Pancreas (tissue), 10 donors: Measurements from ENCODE around the gene DNAH1. TPM values are rescaled to one million over a fixed set of nuclear protein-coding genes. Genes with fewer than 3 reads are reported as not detected.

Experiments used
- ATAC-seq, 4 donors: fragments of 200-7000 bp; cut with Tn5 transposase; one replicate each; pipeline versions ENCODE4 v1.8.0 to v1.9.1; 2020; ENCODE audit warnings: mild to moderate bottlenecking in 4 of 4, moderate library complexity in 4 of 4
- DNase-seq, 6 donors: peaks; one replicate each; pipeline ENCODE4 v3.0.0-alpha.2; 2020
- FAIRE-seq: peaks from 2 replicates; lab custom pipeline; 2012; peaks lifted over from hg19 to GRCh38; lab: Jason Lieb, UNC
- H3K27ac ChIP-seq, 4 donors: fragments of 200-600 bp; sonication (generic); 1 replicate in 3 of 4; 2 replicates in 1 of 4; pipeline versions ENCODE4 v1.5.0 to v1.8.0; 2020
- H3K27me3 ChIP-seq, 4 donors: fragments of 200-600 bp; one replicate each; pipeline ENCODE4 v1.8.0; 2021
- H3K36me3 ChIP-seq, 3 donors: fragments of 200-600 bp; sonication (generic) in 1 of 3; one replicate each; pipeline versions ENCODE4 v1.5.0 to v1.8.0; 2020 to 2021
- H3K4me1 ChIP-seq, 3 donors: fragments of 200-600 bp; one replicate each; pipeline ENCODE4 v1.8.0; 2021
- H3K4me3 ChIP-seq, 4 donors: fragments of 200-600 bp; sonication (generic) in 2 of 4; one replicate each; pipeline versions ENCODE4 v1.5.0 to v1.8.0; 2020 to 2021
- H3K9me3 ChIP-seq, 4 donors: fragments of 200-600 bp; one replicate each; pipeline ENCODE4 v1.8.0; 2021
- WGBS, 2 donors: extraction: QIAGEN DNeasy Blood & Tissue Kit; methylation state at CpG; one replicate each; pipeline ENCODE4 v1.1.7; 2013; 5-methylcytosine and 5-hydroxymethylcytosine counted together
- intact Hi-C, 3 donors: fragments of 100-400 bp; cut with DNase I; formaldehyde crosslinking; loops; one replicate each; pipeline versions ENCODE4 v1.11.1 to v1.14.2; 2022
- polyA plus RNA-seq, 2 donors: library from polyadenylated mRNA; stranded (reverse); fragments of 200-250 nt; gene quantifications; one replicate each; pipeline ENCODE4 v1.2.3, GENCODE V29; 2013
- total RNA-seq, 6 donors: library from RNA; stranded (reverse); fragmentation: NEBNext Ultra II Directional in 4 of 6; extraction: Animal tissue kit (Norgen Biotek cat#: 25700) in 4 of 6; gene quantifications; one replicate each; pipeline versions ENCODE4 v1.2.1 to v1.2.4, GENCODE V29; 2021 to 2023
- TF ChIP-seq, protein P1 (sequence below), 4 donors: fragments of 200-600 bp; sonication (generic) in 3 of 4; IDR thresholded peaks; one replicate each; pipeline versions ENCODE4 v1.5.0 to v1.8.0; 2021; ENCODE audit warnings: antibody characterized with exemption in 4 of 4
- donor health status: healthy with polysubstance abuse.
- donor health status: DM: no; HTN: no; CAD: no; lungs with moderate emphysema.
- donor health status: DM: no; HTN: no; CAD: no.
- donor health status: control.
- donor health status: control.
- donor health status: Bipolar disorder and iron deficiency.
- donor health status: DM: yes; HTN: yes; CAD: no.
- donor health status: DM: no; HTN: no; CAD: no.
- donor health status: DM: no; HTN: no; CAD: no.
- donor health status: DM: yes; HTN: yes; CAD: no.

The DNAH1 gene
- total and polyA plus RNA-seq, 8 donors: 2.9 to 11.4 (median 4.6) TPM

DNA sequence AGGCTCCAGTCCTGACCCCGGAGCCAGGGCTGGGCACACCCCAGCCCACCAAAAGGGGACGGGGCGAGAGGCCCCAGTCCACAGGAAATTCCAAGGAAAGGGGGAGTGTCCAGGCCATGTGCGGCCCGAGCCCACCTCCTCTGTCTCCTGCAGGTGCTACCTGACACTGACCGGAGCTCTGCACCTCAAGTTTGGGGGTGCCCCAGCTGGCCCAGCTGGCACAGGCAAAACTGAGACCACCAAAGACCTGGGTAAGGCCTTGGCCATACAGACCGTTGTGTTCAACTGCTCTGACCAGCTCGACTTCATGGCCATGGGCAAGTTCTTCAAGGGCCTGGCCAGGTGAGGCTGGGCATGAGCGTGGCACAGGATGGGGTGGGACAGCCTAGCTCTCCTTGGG lies 44.9 kb downstream of the DNAH1 start:
- DNase-seq: peak in 2 of 6 donors; percentile 8 to 52
- Histone ChIP-seq H3K27ac (no peak overlapping the region), H3K27me3 (no peaks in the 10 kb centered on the region), H3K4me3 (no peak overlapping the region), H3K9me3 (no peaks in the 10 kb centered on the region), H3K4me1 (no peaks in the 10 kb centered on the region), H3K36me3 (no peaks in the 10 kb centered on the region)
- 93 to 95% methylated on average over 9 of the region's 9 CpGs for WGBS, 2 donors
- TF ChIP-seq, protein P1, sequence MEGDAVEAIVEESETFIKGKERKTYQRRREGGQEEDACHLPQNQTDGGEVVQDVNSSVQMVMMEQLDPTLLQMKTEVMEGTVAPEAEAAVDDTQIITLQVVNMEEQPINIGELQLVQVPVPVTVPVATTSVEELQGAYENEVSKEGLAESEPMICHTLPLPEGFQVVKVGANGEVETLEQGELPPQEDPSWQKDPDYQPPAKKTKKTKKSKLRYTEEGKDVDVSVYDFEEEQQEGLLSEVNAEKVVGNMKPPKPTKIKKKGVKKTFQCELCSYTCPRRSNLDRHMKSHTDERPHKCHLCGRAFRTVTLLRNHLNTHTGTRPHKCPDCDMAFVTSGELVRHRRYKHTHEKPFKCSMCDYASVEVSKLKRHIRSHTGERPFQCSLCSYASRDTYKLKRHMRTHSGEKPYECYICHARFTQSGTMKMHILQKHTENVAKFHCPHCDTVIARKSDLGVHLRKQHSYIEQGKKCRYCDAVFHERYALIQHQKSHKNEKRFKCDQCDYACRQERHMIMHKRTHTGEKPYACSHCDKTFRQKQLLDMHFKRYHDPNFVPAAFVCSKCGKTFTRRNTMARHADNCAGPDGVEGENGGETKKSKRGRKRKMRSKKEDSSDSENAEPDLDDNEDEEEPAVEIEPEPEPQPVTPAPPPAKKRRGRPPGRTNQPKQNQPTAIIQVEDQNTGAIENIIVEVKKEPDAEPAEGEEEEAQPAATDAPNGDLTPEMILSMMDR (IDR thresholded peaks at IDR 0.05): no peak
- ATAC-seq: no peak
- no peak for FAIRE-seq
- intact Hi-C loops: no loop called here

DNA sequence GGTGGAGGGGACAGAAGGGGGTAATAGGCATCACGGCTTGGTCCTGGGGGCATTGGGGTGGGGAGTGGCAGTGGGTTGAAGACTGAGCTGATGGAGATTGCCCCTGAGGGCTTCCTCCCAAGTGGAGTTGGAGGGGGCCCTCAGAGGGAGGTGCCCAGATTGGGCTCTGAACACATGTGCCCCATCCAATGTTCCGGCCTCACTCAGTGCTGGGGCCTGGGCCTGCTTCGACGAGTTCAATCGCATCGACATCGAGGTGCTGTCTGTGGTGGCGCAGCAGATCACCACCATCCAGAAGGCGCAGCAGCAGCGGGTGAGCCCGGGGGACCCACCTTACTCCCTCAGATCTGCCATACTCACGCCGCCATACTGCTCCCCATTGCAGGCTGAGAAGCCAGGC lies 45.3 kb downstream of the DNAH1 start:
- intact Hi-C loops: no loop called here
- TF ChIP-seq, protein P1 (IDR thresholded peaks at IDR 0.05): no peak
- FAIRE-seq: no peak
- no peak overlapping the region for H3K27ac ChIP-seq
- H3K27me3 ChIP-seq: no peaks in the 10 kb centered on the region
- peak in 1 of 6 donors; percentile 6 for DNase-seq
- H3K4me1 ChIP-seq: no peaks in the 10 kb centered on the region
- no peaks in the 10 kb centered on the region for H3K36me3 ChIP-seq
- WGBS, 2 donors: 93 to 95% methylated on average over 12 to 13 of the region's 13 CpGs
- ATAC-seq: no peak
- no peaks in the 10 kb centered on the region for H3K9me3 ChIP-seq
- H3K4me3 ChIP-seq: no peak overlapping the region

DNA sequence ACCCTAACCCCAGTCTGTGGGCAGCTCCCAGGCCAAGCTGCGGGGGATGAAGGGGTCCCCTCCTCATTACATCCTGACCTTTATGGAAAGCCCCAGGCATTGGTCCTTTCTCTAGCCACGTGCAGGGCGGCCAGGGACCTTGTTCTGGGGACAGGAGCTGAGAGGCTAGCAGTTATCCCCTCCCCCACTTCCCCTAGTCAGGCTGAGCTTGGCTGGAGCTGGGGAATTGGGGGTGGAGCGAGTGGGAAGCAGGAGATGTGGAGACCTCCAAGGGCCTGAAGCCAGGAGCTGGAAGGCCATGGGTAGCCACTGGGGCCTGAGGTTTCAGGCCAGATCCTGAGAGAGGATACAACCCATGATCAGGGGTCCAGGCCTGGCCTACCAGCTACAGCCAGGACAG lies 45.8 kb downstream of the DNAH1 start:
- no peak for ATAC-seq
- no peaks in the 10 kb centered on the region for H3K36me3 ChIP-seq
- FAIRE-seq: no peak
- DNase-seq: peak in 1 of 6 donors; percentile 46
- no peak overlapping the region for H3K27ac ChIP-seq
- no peaks in the 10 kb centered on the region for H3K27me3 ChIP-seq
- H3K9me3 ChIP-seq: no peaks in the 10 kb centered on the region
- 87 to 88% methylated on average over 4 of the region's 4 CpGs for WGBS, 2 donors
- no peaks in the 10 kb centered on the region for H3K4me1 ChIP-seq
- no peak overlapping the region for H3K4me3 ChIP-seq
- intact Hi-C loops: no loop called here
- TF ChIP-seq, protein P1 (IDR thresholded peaks at IDR 0.05): no peak

DNA sequence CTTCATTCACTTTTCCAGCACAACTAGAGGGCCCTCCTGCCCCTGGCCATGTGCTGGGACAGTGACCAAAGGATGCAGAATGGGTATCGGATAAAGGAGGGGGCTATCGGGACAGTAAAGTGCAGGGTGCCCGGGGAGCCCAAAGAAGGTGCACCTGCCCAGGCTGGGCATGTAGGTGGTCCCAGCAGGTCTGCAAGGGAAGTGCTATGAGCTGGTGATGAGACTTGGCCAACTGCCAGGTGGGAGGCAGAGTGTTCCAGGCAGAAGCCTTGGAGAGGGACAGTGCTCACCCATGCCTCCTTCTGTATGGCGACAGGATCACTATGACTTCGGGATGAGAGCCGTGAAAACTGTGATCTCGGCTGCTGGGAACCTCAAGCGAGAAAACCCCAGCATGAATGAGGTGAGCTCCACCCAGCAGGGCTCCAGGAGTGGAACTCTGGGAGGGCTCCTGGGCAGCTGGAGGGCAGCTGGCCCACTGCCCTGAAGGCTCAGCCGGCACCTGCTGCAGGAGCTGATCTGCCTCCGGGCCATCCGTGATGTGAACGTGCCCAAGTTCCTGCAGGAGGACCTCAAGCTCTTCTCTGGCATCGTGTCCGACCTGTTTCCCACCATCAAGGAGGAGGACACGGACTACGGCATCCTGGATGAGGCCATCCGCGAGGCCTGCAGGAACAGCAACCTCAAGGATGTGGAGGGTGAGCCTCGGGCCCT lies 48.4 kb downstream of the DNAH1 start:
- no peak for FAIRE-seq
- no peak for ATAC-seq
- TF ChIP-seq, protein P1 (IDR thresholded peaks at IDR 0.05): no peak
- no peaks in the 10 kb centered on the region for H3K4me1 ChIP-seq
- no peak overlapping the region for H3K4me3 ChIP-seq
- 93 to 96% methylated on average over 19 of the region's 19 CpGs for WGBS, 2 donors
- H3K36me3 ChIP-seq: no peaks in the 10 kb centered on the region
- H3K9me3 ChIP-seq: no peaks in the 10 kb centered on the region
- intact Hi-C loops: no loop called here
- H3K27me3 ChIP-seq: no peaks in the 10 kb centered on the region
- H3K27ac ChIP-seq: no peak overlapping the region
- DNase-seq: no peak

DNA sequence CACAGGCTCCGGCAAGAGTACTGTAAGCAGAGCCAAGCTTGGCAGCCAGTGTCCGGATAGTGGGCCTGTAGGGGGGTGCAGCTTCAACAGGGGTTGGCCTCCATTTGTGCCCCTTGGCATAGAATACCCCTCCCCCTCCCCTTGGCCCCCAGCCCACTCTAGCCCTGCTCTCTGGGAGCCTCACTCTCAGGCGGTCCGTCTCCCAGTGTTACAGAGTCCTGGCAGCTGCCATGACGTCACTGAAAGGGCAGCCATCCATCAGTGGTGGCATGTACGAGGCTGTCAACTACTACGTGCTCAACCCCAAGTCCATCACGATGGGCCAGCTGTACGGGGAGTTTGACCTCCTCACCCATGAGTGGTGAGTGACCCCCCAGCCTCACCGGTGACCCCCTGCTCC lies 50.4 kb downstream of the DNAH1 start:
- Histone ChIP-seq H3K9me3 (no peaks in the 10 kb centered on the region), H3K4me1 (no peaks in the 10 kb centered on the region), H3K27ac (no peak overlapping the region), H3K4me3 (no peak overlapping the region), H3K27me3 (no peaks in the 10 kb centered on the region), H3K36me3 (no peaks in the 10 kb centered on the region)
- no peak for FAIRE-seq
- intact Hi-C loops: no loop called here
- 86 to 89% methylated on average over 10 of the region's 10 CpGs for WGBS, 2 donors
- ATAC-seq: no peak
- TF ChIP-seq, protein P1 (IDR thresholded peaks at IDR 0.05): no peak
- no peak for DNase-seq
